OCI-M1 (cell line): Measurements from ENCODE around the gene KIAA0825.
A peak's percentile ranks its signal among the peaks of the same experiment; 100 is the strongest.
"Not testable (repeated sequence)": the region's sequence is repeated elsewhere in the genome, so short reads cannot be mapped to it uniquely, and the experiment has no call there.

Source experiments
- DNase-seq: peaks from one replicate; lab custom pipeline; 2025; lab: John Stamatoyannopoulos, UW

Gene KIAA0825

DNA sequence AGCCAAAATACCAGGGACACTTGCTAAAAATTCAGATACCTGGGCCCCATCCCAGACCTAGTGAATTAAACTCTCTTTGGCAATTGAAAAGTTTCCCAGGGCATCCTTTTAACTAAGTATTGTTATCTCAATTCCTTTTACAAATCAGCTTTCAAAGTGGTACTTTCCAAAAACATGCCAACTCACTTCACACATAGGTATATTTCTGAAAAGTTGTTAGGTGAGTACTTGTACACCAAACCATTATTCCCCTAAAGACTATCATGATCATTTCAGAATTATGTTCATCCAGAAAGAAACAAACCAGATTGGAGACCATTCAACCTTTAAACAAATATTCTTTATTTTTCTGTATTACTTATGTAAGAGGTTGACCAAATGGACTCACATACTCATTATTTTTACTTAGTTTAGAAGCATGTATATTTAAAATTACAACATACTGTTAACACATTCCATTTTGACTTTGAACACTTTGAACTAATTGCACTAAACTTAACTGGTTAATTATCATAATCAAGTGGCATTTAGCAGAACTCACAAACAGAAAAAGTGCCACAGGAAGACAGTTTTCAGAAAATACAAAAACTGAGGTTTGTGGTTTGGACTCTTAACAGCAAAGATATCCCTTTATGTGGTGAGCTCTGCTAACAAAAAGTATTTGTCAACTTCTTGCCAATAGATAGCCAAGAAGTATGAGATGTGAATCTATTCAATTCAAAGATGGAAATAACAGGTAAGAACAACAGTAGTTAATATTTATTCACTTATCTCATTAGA is 40.7 kb downstream of the KIAA0825 start:
- peak; percentile 21 for DNase-seq

DNA sequence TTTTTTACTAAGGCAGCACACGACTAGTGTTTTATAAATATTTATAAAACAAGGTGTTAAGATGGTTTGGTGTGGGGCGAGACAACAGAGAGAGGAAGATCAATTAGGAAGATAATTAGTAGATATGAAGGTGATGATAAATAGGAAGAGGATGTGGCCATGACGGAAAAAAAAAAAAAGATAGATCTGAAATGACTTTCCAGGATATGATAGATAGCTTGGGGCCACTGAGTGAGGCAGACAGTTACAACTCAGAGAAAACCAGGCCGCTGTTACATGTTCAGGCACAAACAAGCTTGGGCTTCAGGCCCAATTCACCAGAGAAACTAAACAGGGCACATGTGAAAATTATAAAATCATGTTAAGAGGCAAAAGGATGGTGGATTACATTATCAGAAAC is 43.2 kb downstream of the KIAA0825 start:
- no peak for DNase-seq

DNA sequence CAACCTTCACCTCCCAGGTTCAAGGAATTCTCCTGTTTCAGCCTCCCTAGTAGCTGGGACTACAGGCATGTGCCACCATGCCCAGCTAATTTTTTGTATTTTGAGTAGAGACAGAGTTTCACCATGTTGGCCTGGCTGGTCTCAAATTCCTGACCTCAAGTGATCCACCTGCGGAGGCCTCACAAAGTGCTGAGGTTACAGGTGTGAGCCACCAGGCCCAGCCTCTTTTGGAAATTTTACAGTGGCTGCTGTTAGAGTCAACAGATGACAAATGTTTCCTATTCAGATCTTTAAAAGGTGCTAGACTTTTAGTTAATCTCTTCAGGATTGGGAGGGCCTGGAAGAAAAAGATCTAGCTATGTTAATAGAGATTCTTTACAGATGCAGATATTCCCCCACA is 45.1 kb downstream of the KIAA0825 start:
- not testable (repeated sequence) for DNase-seq

GRCh38 chr5:94571415-94571814 is 47.0 kb downstream of the KIAA0825 start:
- DNase-seq = no peak

DNA sequence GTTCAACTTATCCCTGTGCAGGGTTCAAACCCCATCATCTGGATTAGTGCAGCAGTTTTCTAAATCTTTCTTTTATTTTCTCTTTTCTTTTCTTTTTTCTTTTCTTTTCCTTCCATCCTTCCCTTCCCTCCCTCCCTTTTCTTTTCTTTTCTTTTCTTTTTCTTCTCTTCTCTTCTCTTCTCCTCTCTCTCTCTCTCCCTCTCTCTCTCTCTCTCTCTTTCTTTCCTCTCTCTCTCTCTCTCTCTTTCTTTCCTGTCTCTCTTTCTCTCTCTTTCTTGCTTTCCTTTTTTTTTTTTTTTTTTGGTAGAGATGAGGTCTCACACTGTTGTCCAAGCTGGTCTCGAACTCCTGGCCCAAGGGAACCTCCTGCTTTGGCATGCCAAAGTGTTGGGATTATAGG is 53.6 kb downstream of the KIAA0825 start:
- no peak for DNase-seq

DNA sequence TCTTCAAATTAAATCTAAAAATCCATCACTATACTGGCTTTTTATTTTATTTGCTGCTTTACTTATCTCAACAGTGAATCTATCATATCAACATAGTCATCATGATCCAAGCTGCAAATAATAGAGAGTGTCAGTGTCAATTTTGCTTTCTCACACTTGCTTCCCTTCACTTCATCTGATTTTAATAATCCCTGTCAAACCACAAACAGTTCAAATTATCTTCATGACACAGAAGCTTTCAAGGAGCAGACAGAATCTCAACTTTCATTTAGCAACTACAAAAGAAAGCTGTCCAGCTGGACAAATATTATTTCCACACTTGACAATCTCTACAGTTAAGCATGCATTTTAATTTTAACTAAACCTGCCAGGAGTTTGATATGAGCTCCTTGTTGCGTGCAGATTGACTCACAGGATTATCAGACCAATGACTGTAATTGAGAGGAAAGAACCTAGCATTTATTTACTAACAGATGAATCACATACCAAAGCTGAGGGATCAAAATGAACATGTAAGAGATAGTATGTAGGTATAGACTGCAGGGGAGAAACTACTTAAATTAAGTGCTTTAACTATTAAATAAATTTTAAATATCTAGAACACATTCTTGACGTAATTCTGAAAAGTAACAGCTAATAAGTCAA is 56.0 kb downstream of the KIAA0825 start:
- peak; percentile 61 for DNase-seq

DNA sequence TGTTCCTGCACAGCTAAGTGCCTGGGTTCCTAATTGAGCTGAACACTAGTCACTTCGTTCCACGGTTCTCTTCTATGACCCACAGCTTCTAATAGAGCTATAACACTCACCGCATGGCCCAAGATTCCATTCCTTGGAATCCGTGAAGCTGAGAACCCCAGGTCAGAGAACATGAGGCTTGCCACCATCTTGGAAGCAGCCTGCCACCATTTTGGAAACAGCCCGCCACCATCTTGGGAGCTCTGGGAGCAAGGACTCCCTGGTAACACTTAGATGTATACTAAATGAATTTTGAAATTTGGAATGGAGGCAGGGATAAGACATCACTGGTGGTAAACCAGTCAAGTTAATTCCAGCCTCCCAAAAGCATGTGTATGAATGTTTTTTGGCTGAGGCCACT is 60.4 kb downstream of the KIAA0825 start:
- no peak for DNase-seq

GRCh38 chr5:94551858-94552257 is 66.5 kb downstream of the KIAA0825 start:
- DNase-seq = peak; percentile 45

GRCh38 chr5:94545870-94546625 is 72.4 kb downstream of the KIAA0825 start:
- DNase-seq = peak; percentile 78

DNA sequence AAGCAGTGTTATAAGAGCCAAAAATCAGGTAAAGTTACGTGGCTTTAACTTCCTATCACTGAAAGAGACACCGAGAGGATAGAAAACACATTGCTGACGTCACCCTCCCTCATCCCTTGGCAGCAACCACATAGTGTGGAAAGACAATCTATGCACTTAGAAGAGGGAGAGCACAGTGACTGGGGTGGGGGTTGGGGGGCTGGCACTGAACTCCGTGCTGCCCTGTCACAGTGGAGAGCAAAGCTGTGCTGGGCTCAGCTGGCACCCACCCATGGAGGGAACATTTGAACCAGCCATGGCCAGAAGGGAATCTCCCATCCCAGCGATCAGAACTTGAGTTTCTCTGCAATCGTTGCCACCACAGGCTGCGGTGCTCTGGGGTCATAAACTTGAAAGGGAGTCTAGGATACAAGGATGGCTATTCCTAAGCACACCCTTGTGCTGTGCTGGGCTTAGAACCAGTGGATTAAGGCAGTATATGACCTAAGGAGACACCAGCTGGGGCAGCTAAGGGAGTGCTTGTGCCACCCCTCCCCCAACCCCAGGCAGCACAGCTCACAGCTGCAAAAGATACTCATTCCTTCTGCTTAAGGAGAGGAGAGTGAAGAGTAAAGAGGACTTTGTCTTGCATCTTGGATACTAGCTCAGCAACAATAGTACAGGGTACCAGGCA is 73.4 kb downstream of the KIAA0825 start:
- no peak for DNase-seq

DNA sequence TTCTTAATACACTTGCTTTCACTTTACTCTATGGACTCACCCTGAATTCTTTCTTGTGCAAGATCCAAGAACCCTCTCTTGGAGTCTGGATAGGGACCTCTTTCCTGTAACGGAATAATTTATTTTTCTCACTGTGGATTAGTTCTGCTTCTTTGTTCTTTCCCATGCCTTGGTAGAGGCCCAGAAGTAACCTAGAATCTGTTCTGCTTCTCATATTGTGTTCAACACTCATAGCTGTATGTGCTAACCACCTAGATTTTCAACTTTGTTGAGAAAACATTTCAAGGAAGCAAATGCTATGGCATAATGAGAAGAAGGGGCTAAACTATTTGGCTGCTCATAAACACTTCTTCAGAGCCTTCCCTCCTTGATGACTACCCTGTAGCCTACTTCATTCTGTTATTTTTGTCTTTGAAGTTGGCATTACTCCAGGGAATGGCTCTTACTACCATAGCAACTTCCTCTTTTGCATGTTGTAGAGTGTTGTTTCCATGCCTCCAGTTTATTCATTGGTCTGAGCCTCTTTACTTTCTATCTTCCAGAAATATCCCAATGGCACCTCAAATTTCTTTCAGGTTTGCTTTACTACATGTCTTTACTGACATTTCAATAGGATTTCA is 74.3 kb downstream of the KIAA0825 start:
- DNase-seq = peak; percentile 85

- DNase-seq = peak; percentile 26
Measured at GRCh38 chr5:94540856-94541494, 77.4 kb downstream of the KIAA0825 start.

GRCh38 chr5:94538260-94538659 is 80.1 kb downstream of the KIAA0825 start:
- DNase-seq = no peak

DNA sequence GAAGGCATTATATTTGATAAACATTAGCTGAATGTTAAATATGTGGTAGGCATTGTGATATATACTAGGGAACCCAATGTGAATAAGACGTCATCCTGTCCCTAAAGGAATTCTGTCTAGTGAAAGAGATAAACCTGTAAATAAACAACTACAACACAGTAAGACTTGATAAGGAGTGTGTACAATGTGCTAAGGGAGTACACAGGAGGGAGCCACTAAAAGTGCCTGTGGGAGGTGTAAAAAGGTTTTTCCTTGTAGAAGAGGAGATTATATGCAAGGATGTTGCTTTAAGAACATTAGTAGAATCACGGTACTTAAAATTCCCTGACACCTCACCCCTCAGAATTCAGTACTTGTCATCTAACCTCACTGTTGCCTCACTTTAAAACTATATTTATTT is 91.7 kb downstream of the KIAA0825 start:
- no peak for DNase-seq

DNA sequence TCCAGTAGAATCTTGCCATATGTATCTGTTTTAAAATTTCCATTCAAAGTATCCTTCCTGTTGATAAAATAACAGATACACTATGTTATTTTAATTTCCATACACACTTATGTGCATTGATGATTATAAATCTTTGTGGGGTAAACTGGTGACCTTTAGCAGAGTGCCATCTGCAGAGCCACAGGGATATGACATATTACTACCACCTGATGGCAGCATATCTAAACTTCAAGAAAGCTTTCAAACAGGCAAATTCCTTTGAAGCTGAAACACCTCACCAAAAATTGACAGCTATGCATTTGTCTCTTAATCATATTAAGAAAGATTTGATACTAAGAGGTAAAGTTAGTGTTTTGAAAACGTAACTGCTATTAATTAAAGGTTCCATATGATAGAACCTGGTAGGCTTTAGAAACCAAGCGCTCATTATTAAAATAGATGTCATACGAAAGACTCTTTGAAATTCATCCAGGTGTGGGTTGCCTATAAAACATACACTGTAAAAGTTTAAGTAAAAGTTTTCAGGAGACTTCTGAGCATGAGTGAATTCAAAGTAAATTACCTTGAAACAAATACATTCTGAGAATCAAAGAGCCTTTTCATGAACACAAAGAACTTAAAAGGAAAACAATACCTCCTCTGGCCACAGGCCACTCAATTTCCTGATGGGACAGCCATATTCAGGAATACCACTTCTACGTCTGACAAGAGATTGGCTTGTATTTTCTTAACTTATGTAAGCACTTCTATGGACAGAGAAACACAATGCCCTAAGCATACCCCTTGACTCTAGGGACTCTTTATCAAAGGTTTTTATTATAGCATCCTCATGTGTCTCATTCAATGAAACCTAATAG is 93.3 kb downstream of the KIAA0825 start:
- peak; percentile 75 for DNase-seq

GRCh38 chr5:94523018-94523417 is 95.4 kb downstream of the KIAA0825 start:
- no peak for DNase-seq

DNA sequence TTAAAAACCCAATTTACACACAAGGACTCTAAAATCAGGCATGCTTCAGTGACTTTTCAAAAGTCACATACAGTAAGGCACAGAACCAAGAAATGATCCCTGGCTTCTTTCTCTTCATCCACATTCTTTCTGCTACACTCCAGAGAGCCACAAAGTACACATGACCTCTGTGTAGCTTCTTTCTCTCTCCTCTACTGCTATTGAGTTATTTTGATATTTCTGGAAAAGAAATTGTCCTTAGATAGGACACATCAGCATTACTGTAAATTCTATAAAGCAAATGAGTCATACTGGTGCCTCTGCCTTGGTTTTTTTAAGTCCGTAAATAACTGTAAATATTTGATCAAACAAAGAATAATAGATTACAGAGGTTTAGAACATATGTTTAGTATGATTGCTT is 96.3 kb downstream of the KIAA0825 start:
- DNase-seq = no peak

DNA sequence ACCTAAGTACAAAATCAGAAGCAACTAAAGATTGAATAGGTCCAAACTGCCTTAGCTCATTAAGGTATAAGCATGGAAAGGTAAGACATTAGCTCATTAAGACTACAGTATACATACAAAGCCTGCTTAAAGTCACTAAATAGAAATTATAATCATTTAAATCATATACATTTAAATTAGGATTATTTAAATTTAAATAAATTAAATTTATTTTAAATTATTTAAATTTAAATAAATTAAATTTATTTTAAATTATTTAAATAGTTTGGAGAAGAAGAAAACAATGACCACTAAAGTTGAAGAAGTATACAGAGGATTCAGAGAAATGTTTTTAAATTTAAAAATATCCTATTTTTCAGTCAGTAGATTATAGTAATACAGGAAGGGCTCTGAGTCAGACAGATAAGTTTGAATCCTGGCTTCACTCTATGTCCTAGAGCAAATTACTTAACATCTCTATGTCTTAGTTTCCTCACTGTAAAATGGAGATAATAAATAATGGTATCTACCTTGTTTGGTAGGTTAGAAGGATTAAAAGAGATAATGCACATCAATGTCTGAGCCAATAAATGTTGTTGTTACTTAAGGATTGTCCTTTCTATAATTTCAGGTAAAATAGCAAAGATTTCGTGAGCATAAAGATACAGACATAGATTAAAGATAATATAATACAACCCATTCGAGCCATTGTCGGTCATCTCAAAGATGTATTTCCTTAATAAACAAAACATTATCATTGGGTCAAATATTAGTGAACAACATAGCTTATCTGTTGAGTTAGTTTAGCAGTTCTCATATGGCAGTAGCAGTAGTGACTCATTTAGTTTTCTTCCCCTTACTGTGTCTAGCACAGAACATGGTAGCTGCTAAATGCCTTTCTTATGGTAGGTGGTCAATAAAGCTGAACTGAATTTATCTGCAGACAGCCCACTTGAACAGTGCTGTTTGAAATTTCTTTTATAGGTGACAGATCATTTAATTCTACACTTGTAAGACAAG is 100.6 kb downstream of the KIAA0825 start:
- no peak for DNase-seq

DNA sequence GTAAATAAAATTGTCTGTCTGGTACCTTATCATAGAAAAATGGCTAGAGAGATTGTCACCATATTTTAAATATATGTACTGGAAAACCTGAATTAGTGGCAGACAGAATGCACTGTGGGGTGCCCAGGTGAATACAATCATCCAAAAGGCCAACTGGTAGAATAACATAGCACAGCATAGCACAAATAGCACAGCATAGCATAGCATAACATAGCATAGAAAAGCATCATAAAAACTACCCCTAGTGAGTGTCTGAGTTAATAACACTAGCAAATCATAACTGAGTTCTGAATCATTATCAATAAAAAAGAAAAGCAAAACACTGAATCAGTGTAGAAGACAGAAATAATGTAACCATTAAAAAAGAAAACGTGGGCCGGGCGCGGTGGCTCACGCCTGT is 102.3 kb downstream of the KIAA0825 start:
- DNase-seq = no peak
